Heart left ventricle (tissue), 16 donors: ENCODE results near the gene CFAP100. TPM values are rescaled to one million over a fixed set of nuclear protein-coding genes. Genes with fewer than 3 reads are reported as not detected.

Source experiments
- ATAC-seq, 4 donors: fragments of 200-7000 bp; cut with Tn5 transposase; one replicate each; pipeline ENCODE4 v1.9.1; 2020 to 2022; ENCODE audit warnings: moderate library complexity in 4 of 4, mild to moderate bottlenecking in 3 of 4, moderate number of reproducible peaks in 1 of 4
- DNase-seq, 5 donors: peaks; one replicate each; pipeline ENCODE4 v3.0.0-alpha.2; 2020
- H3K27ac ChIP-seq, 12 donors: fragments of 200-600 bp; sonication (generic) in 4 of 12; one replicate each; pipeline versions ENCODE4 v1.5.0 to v1.8.0; 2016 to 2022; ENCODE audit warnings: mild to moderate bottlenecking in 2 of 12
- H3K27me3 ChIP-seq, 9 donors: fragments of 200-600 bp; sonication (generic) in 2 of 9; one replicate each; pipeline versions ENCODE4 v1.5.1 to v1.8.0; 2016 to 2022; ENCODE audit warnings: mild to moderate bottlenecking in 3 of 9
- H3K36me3 ChIP-seq, 9 donors: fragments of 200-600 bp; sonication (generic) in 2 of 9; one replicate each; pipeline versions ENCODE4 v1.5.0 to v1.8.0; 2018 to 2022; ENCODE audit warnings: mild to moderate bottlenecking in 2 of 9
- H3K4me1 ChIP-seq, 12 donors: fragments of 200-600 bp; sonication (generic) in 4 of 12; one replicate each; pipeline versions ENCODE4 v1.5.0 to v1.8.0; 2016 to 2022; ENCODE audit warnings: mild to moderate bottlenecking in 3 of 12
- H3K4me3 ChIP-seq, 12 donors: fragments of 200-600 bp; sonication (generic) in 4 of 12; one replicate each; pipeline versions ENCODE4 v1.5.0 to v1.8.0; 2017 to 2022; ENCODE audit warnings: mild to moderate bottlenecking in 9 of 12, moderate library complexity in 4 of 12
- H3K9me3 ChIP-seq, 12 donors: fragments of 200-600 bp; sonication (generic) in 4 of 12; one replicate each; pipeline versions ENCODE4 v1.5.0 to v1.8.0; 2016 to 2022; ENCODE audit warnings: mild to moderate bottlenecking in 1 of 12
- CTCF ChIP-seq, 12 donors: fragments of 200-600 bp; sonication (generic) in 4 of 12; IDR thresholded peaks; one replicate each; pipeline versions ENCODE4 v1.5.0 to v1.8.0; 2018 to 2022; ENCODE audit warnings: antibody characterized with exemption in 12 of 12, mild to moderate bottlenecking in 5 of 12
- POLR2A ChIP-seq, 2 donors: fragments of 450-650 bp; IDR thresholded peaks; one replicate each; pipeline ENCODE4 v1.6.1; 2017; ENCODE audit warnings: antibody characterized with exemption in 2 of 2, mild to moderate bottlenecking in 2 of 2, moderate library complexity in 2 of 2
- WGBS, 4 donors: extraction: QIAGEN DNeasy Blood & Tissue Kit in 2 of 4; methylation state at CpG; one replicate each; pipeline versions ENCODE4 v1.1.5 to v1.1.7; 2013 to 2018; 5-methylcytosine and 5-hydroxymethylcytosine counted together
- intact Hi-C, 10 donors: fragments of 100-400 bp; cut with DNase I; formaldehyde crosslinking; loops; one replicate each; pipeline versions ENCODE4 v1.11.1 to v1.14.2; 2022
- polyA plus RNA-seq, 2 donors: library from polyadenylated mRNA; stranded (reverse); fragments of 200-250 nt; gene quantifications; one replicate each; pipeline ENCODE4 v1.2.3, GENCODE V29; 2013
- total RNA-seq, 9 donors: library from RNA; depleted of rRNA in 2 of 9; stranded (reverse); fragments of >200 nt in 2 of 9; fragmentation: NEBNext Ultra II Directional in 3 of 9; extraction: Animal tissue kit (Norgen Biotek cat#: 25700) in 3 of 9; gene quantifications; one replicate each; pipeline versions ENCODE4 v1.1.0 to v1.2.4, GENCODE V29; 2016 to 2023
- donor health status: ischemic (EF 13 %, LVEDD 7.1; RV severe dilation, severe dysfunction).
- donor health status: healthy with polysubstance abuse.
- donor health status: DM: no; HTN: yes; CAD: no.
- donor health status: DM: no; HTN: no; CAD: no.
- donor health status: ischemic (EF 25% LVEDD 6.9; RV normal size, moderate dysfunction).
- donor health status: ischemic (EF 25% LVEDD 5.7; RV mildly dilated, moderate dysfunction).
- donor health status: healthy.
- donor health status: DM: yes; HTN: yes; CAD: no.
- donor health status: ischemic (EF 35%, LVEDD 5.7; RV mildly dilated, moderate dysfunction).
- donor health status: nonischemic (EF 11% LVEDD 7.7; RV severe dilation, severe dysfunction).
- donor health status: DM: yes; HTN: yes; CAD: no.
- donor health status: PGD.
- donor health status: ischemic (EF 29% LVEDD 5.4; RV normal size, mild dysfunction).
- donor health status: nonischemic (EF 23%, LVEDD 6.1; RV moderate dilation, normal function).

CFAP100 gene
- total and polyA plus RNA-seq, 11 donors, result not detected

DNA sequence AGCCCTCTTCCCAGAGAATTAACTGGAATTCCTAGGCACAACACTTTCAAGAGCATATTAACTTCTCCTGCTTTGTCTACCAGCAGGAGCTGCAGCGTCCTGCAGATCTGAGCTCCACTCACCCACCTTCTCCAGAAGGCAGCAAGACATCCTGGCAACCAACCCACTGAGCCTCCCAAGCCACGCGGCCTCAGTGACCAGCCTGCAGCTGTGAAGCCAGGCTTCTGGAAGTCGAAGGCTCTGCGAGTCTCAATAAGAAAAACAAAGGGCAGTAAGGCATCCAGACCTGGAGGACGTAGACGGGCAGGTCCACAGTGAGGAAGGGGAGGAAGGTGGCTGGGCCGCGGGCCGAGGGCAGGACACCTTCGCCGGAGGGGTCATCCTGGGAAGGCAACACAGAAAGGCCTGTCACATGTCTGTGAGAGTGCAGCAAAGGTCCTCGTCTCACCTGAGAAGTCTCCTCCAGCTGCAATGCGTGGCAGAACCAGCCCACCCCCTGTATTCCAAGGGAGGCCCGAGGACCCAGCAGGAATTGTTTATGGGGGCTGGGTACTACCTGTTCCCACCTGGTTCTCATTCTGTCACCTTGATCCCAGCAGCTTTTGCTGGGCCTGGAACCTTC lies 44.7 kb downstream of the CFAP100 start:
- no peaks in the 10 kb centered on the region for H3K9me3 ChIP-seq
- H3K27ac ChIP-seq, result no peak overlapping the region
- TF ChIP-seq POLR2A (IDR thresholded peaks at IDR 0.05) (no peak), CTCF (IDR thresholded peaks at IDR 0.05) (no peak)
- H3K36me3 ChIP-seq, result peaks cover 0 to 75% (median 52%) of the 10 kb centered on the region in 9 donors
- ATAC-seq, result no peak
- no peaks in the 10 kb centered on the region for H3K27me3 ChIP-seq
- 90 to 96% (median 93%) methylated on average over 15 of the region's 15 CpGs for WGBS, 4 donors
- intact Hi-C loops, result no loop called here
- DNase-seq, result no peak
- H3K4me3 ChIP-seq, result no peak overlapping the region
- H3K4me1 ChIP-seq, result peaks cover 0 to 12% (median 3%) of the 10 kb centered on the region in 12 donors

GRCh38 chr3:126439968-126440708 lies 45.4 kb downstream of the CFAP100 start:
- TF ChIP-seq POLR2A (IDR thresholded peaks at IDR 0.05), result no peak
- no peak for TF ChIP-seq CTCF (IDR thresholded peaks at IDR 0.05)
- peaks cover 0 to 75% (median 50%) of the 10 kb centered on the region in 9 donors for H3K36me3 ChIP-seq
- DNase-seq, result no peak

DNA sequence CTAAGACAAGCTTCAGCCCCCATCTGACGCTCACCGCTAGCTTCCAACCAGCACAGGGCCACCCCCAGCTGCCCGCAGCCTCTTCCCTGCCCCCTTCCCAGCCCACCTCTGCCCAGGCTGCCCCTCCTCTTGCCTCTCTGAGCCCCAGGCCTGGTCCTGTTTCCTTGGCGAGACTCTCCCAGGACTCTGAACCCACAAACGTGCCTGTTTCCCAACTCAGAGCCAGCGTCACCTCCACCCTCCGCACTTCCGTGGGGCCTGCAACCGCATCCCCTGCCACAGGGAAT lies 45.9 kb downstream of the CFAP100 start:
- H3K9me3 ChIP-seq, result no peaks in the 10 kb centered on the region
- ATAC-seq, result no peak
- intact Hi-C loops, result no loop called here
- TF ChIP-seq CTCF (IDR thresholded peaks at IDR 0.05), result no peak
- TF ChIP-seq POLR2A (IDR thresholded peaks at IDR 0.05), result no peak
- no peak overlapping the region for H3K27ac ChIP-seq
- 94 to 96% (median 95%) methylated on average over 9 of the region's 9 CpGs for WGBS, 4 donors
- DNase-seq, result no peak
- H3K27me3 ChIP-seq, result no peaks in the 10 kb centered on the region
- peaks cover 0 to 72% (median 49%) of the 10 kb centered on the region in 9 donors for H3K36me3 ChIP-seq
- H3K4me3 ChIP-seq, result no peak overlapping the region
- H3K4me1 ChIP-seq, result peaks cover 0 to 17% (median 3%) of the 10 kb centered on the region in 12 donors

More at GRCh38 chr3:126439968-126440708, 45.4 kb downstream of the CFAP100 start:
- H3K9me3 ChIP-seq, result no peaks in the 10 kb centered on the region
- WGBS, 4 donors, result 93 to 96% (median 95%) methylated on average over 12 of the region's 12 CpGs
- H3K4me1 ChIP-seq, result peaks cover 0 to 14% (median 3%) of the 10 kb centered on the region in 12 donors
- H3K27ac ChIP-seq, result no peak overlapping the region
- no peak for ATAC-seq
- H3K27me3 ChIP-seq, result no peaks in the 10 kb centered on the region
- intact Hi-C loops, result no loop called here
- no peak overlapping the region for H3K4me3 ChIP-seq

GRCh38 chr3:126441256-126441880 lies 46.7 kb downstream of the CFAP100 start:
- H3K36me3 ChIP-seq, result peaks cover 0 to 65% (median 46%) of the 10 kb centered on the region in 9 donors
- peak in 1 of 4 donors; percentile 6 for ATAC-seq
- intact Hi-C loops, result no loop called here
- DNase-seq, result no peak
- peaks cover 0 to 21% (median 3%) of the 10 kb centered on the region in 12 donors for H3K4me1 ChIP-seq
- H3K9me3 ChIP-seq, result no peaks in the 10 kb centered on the region
- H3K27ac ChIP-seq, result no peak overlapping the region
- 94 to 95% (median 94%) methylated on average over 20 of the region's 20 CpGs for WGBS, 4 donors
- H3K27me3 ChIP-seq, result no peaks in the 10 kb centered on the region
- H3K4me3 ChIP-seq, result no peak overlapping the region
- TF ChIP-seq CTCF (IDR thresholded peaks at IDR 0.05), result no peak
- no peak for TF ChIP-seq POLR2A (IDR thresholded peaks at IDR 0.05)
